HG03558 (cell line): ENCODE data around the gene PATE4.

Experiments used
- ATAC-seq: cut with Tn5 transposase; IDR thresholded peaks from one replicate; pipeline ENCODE4 v1.9.1; 2021; ENCODE audit warnings: moderate number of reproducible peaks; ENCODE audit not compliant: unreplicated experiment; ENCODE audit errors: extremely low read depth

Gene PATE4

GRCh38 chr11:125886997-125887372, 53.9 kb downstream of the PATE4 start:
- peak; percentile 2 for ATAC-seq

- peak; percentile 71 for ATAC-seq
These were observed 54.5 kb downstream of the PATE4 start, which contains the start of gene HYLS1 for GRCh38 chr11:125887373-125888324. Gene HYLS1, plus strand, starts transcription at chr11:125887668. Its CDS starts 11,701 bp downstream, at chr11:125899369.
